Activated CD8-positive, alpha-beta memory T cell treated with anti-CD3 and anti-CD28 coated beads for 36 hours (primary cell): ENCODE measurements around the gene NIPSNAP3A. TPM values are rescaled to one million over a fixed set of nuclear protein-coding genes. Genes with fewer than 3 reads are reported as not detected.

Experiments
- CTCF ChIA-PET: fragments of 350-600 bp; sonication (Branson Sonifier 250); formaldehyde crosslinking; loops from one replicate; lab custom pipeline; 2021; ENCODE audit warnings: antibody characterized with exemption; lab: Charles Lee
- POLR2A ChIA-PET: fragments of 350-600 bp; sonication (Branson Sonifier 250); formaldehyde crosslinking; loops from one replicate; lab custom pipeline; 2021; ENCODE audit warnings: antibody characterized with exemption; lab: Charles Lee
- total RNA-seq, 2 experiments: library from RNA; stranded (reverse); gene quantifications; one replicate each; pipeline ENCODE4 v1.2.3, GENCODE V29; 2021

The NIPSNAP3A gene
- total RNA-seq, 2 experiments from 2014 or later: 9.9 to 10.4 TPM

DNA sequence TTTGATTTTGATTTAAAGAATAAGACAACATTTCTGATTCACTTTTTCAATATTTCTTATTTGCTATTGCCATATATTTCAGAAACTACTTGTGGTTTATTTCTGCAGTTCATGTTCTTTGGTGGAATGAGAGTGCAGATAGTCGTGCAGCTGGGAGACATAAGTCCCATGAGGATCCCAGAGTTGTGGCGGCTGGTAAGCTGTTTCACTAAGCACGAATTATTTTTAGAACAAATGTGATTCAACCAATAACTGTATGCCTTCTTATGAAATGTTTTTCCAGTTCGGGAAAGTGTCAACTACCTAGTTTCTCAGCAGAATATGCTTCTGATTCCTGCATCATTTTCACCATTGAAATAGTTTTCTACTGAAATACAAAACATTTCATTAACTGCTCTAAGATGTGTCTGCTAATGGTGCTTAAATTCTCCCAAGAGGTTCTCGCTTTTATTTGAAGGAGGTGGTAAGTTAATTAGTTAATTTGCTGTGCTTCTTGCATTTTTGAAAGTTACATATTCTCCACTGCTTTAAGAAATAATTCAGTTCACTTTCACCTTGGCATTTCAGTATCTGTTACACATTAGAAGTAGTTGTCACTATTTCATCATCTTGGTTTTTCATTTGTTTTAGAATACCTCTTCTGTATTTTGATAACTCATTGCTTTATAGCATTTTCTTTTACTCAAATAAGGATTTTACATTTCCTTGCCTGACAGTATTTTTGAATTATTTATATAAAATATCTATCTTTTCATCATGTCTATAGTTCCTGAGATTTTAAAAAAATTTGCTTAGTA lies 25.4 kb downstream of the NIPSNAP3A start:
- CTCF ChIA-PET: no interaction called here
- POLR2A ChIA-PET: no interaction called here

DNA sequence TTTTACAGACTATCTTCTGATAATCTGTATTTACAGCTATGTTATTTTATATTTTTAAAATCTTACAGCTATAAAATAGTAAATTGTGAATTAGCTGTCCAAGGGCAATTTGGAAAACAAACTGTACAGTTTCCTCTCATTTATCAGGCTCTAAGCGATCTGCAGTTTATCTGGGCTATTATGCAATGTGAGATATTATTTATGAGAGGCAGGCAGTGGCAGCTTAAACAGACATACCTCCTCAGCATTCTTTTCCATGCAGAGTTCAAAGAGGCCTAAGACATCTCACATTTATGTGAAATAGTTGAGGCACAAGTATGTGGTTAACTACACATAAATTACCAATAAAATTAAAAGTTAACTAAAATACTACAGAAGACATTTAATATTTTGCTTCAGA lies 26.6 kb downstream of the NIPSNAP3A start:
- CTCF ChIA-PET: no interaction called here
- POLR2A ChIA-PET: no interaction called here

GRCh38 chr9:104774831-104775573 lies 27.5 kb downstream of the NIPSNAP3A start:
- POLR2A ChIA-PET: no interaction called here
- CTCF ChIA-PET: no interaction called here

DNA sequence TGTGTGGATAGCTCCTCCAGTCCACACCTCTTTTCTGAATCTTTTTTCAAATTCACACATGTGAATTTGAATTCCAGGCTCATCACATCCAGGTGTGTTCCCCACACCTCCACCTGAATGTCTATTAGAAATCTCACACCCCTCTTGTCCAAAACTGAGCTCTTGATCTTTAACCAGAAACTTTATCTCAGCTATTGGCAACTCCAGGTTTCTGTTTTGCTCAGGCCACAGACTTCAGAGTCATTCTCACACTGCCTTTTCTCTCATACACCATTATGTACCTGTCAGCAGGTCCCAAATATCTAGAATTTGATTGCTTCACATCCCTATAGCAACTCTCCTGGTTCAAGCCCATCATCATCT lies 28.1 kb downstream of the NIPSNAP3A start:
- CTCF ChIA-PET: no interaction called here

GRCh38 chr9:104775976-104776375 lies 28.5 kb downstream of the NIPSNAP3A start:
- CTCF ChIA-PET: no interaction called here
- POLR2A ChIA-PET: no interaction called here

More for the DNA sequence above, 28.1 kb downstream of the NIPSNAP3A start:
- POLR2A ChIA-PET: no interaction called here

DNA sequence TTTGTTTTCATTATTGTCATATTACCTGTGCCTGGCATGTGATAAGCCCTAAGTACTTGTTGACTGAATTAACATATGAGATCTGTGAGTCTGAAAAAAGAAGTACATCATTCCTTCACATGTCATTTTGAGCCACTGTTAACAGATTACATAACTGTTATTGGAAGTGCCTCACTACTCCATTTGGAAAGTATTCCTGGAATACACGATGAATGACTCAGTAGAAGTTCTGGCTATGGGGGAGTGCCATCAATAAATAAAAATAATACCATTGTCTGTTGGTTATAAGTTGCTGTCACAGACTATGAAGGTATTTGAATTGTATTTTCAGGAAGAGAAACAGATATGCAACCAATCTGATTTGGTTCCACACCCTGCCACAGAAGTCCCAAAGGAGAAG lies 29.3 kb downstream of the NIPSNAP3A start:
- CTCF ChIA-PET: no interaction called here

DNA sequence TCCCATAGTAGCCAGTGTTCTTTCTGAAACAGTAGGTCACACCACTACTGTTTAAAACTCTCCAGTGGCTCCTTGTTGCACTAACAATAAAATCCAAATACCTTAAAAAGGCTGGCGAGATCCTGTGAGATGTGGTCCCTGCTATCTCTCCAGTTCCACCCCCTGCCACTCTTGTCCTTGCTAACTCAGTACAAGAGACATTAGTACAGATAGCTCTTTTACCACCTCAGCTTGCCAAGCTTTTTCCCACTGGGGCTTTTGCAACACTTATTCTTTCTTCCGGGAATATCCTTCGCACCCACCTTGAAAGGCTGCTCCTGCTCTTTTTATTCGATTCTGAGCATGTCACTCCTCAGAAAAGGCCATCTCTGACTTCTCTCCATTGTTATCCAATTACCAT lies 31.3 kb downstream of the NIPSNAP3A start:
- POLR2A ChIA-PET: no interaction called here
- CTCF ChIA-PET: interaction anchor here (0.6 kb wide), 1 partner anchor 944 kb away, joined by 3 read pairs; no protein-coding TSS in a partner anchor

More for the DNA sequence above, 29.3 kb downstream of the NIPSNAP3A start:
- POLR2A ChIA-PET: no interaction called here

DNA sequence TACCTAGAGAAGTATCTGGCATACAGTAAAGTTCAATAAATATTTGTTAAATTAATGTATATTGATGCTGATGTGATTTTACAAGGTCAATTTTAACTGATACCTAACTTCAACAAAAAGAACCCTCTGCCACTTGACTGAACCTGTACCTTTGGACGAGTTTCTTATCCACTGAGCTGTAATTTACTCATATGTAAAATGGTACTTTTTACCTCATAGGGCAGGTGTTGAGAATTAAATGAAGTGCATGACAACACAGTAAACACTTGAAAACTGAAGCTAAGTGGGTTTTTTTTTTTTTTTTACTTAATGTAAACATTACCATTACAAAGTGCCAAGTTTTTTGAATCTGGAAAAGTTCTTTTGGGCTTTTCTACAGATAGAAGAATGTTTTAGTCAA lies 31.9 kb downstream of the NIPSNAP3A start:
- CTCF ChIA-PET: interaction anchor here (0.6 kb wide), 1 partner anchor 944 kb away, joined by 3 read pairs; no protein-coding TSS in a partner anchor
- POLR2A ChIA-PET: no interaction called here

GRCh38 chr9:104779946-104780535 lies 32.6 kb downstream of the NIPSNAP3A start:
- POLR2A ChIA-PET: no interaction called here
- CTCF ChIA-PET: interaction anchor here (0.6 kb wide), 1 partner anchor 339 kb away, joined by 3 read pairs; no protein-coding TSS in a partner anchor

- POLR2A ChIA-PET: no interaction called here
- CTCF ChIA-PET: interaction anchor here (0.9 kb wide), 1 partner anchor 635 kb away, joined by 4 read pairs; no protein-coding TSS in a partner anchor
Measured at GRCh38 chr9:104780796-104781395, 33.4 kb downstream of the NIPSNAP3A start.

- POLR2A ChIA-PET: no interaction called here
Measured at GRCh38 chr9:104783588-104783987, 36.1 kb downstream of the NIPSNAP3A start.

DNA sequence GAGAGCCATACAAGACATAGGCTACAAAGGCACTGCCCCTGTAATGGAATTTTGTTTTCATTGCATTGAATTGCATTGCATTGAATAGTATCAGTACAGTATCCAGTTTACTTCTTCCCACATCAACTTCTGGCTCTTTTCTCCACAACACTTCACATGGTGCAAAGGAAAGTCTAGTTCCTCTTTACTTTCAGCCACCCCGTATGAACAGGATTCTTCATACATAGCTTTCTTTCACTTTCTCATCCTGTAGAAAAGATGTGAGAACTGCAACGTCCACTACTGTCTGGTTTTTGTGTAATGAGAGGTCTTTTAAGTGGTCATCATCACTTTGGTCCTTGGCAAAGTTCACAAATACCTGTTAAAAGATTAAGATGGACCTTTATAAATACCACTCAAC lies 36.6 kb downstream of the NIPSNAP3A start:
- ChIA-PET CTCF (no interaction called here), POLR2A (no interaction called here)

More at GRCh38 chr9:104783588-104783987, 36.1 kb downstream of the NIPSNAP3A start:
- CTCF ChIA-PET: no interaction called here

DNA sequence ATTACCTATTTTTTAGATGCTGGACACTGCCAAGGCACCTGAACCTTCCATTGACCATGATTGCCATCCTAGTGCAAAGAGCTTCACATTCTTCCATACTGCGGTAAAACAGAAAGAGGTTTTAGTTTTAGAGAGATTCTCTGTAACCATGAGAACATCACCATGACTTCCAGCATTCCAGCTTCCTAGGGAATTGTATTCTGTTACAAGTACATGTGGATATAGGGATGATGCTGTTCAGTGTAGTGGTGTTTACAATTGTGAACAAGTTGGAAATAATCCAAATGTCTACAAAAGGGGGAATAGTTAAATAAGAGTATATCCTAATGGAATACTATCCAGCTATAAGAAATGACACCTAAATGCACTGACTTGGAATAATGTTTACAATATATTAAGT lies 38.8 kb downstream of the NIPSNAP3A start:
- CTCF ChIA-PET: no interaction called here
- POLR2A ChIA-PET: no interaction called here

- ChIA-PET CTCF (no interaction called here), POLR2A (interaction anchor here (0.6 kb wide), 1 partner anchor 268 kb away, joined by 3 read pairs; no protein-coding TSS in a partner anchor)
Measured at GRCh38 chr9:104787306-104788015, 40.0 kb downstream of the NIPSNAP3A start.

DNA sequence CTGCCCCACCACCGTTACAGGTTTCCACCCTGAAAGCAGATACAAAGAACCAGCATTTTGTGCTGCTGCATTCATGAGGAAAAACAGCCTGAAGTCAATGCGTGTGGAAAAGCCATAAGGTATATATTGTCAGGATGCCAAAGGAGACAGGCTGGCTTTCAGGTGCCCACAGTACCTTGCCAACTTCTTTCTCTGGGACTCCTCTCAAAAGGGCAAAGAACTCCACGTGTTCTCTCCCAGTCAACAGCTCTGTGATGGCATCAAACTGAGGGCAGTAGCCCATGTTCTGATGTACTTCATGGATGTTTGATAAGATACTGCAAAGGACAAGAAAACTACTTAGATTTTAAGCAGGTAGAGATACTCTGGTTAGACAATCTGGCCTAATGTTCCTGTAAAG lies 40.8 kb downstream of the NIPSNAP3A start:
- CTCF ChIA-PET: no interaction called here
- POLR2A ChIA-PET: interaction anchor here (0.6 kb wide), 1 partner anchor 267 kb away, joined by 3 read pairs; no protein-coding TSS in a partner anchor

GRCh38 chr9:104794070-104794469 lies 46.6 kb downstream of the NIPSNAP3A start:
- POLR2A ChIA-PET: no interaction called here
- CTCF ChIA-PET: interaction anchor here (1.1 kb wide), 1 partner anchor 362 kb away, joined by 3 read pairs; no protein-coding TSS in a partner anchor

DNA sequence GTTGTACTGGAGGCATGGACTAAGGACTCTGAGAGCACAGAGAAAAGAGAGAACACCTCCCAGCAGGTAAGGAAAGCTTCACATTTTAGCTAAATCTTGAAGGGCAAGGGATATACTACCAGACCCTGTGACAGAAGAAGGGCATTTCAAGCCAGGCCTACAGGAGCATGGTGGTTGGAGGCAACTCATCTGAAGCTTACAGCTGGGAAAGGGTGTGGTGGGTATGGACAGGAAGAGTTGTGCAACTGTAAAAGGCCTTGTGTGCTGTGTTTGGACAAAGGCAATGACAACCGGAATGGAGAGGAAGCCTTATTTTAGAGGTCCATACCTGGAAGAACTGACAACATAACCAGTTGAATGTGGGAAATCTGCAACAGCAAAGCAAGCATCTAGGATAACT lies 47.6 kb downstream of the NIPSNAP3A start:
- CTCF ChIA-PET: interaction anchor here (1.1 kb wide), 1 partner anchor 361 kb away, joined by 3 read pairs; no protein-coding TSS in a partner anchor

DNA sequence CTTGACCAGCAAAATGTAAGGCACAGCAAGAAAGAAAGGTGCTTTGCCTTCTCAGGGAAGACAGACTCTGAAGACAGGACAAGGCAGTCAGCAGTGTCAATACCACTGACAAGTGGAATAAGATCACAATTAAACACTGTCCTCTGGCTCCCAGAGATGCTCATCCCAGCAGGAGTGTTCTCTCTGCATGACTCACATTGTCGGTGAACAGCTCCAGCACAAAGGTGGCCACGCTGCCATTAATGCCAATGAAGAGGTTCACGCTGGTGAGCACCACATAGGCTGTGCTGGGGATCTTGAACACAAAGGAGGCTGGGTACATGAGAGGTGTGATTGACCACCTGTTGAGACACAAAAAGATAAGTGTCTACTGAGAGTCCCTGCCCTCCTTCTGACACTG lies 48.4 kb downstream of the NIPSNAP3A start:
- ChIA-PET CTCF (no interaction called here), POLR2A (no interaction called here)

More for the DNA sequence above, 47.6 kb downstream of the NIPSNAP3A start:
- POLR2A ChIA-PET: no interaction called here
